Stimulated activated naive CD4-positive, alpha-beta T cell (primary cell): Measurements from ENCODE around the gene SCGB1D2.
"Not testable (repeated sequence)": the region's sequence is repeated elsewhere in the genome, so short reads cannot be mapped to it uniquely, and the experiment has no call there.

Experiments used
- DNase-seq, 6 experiments: peaks; one replicate each; lab custom pipeline; 2025; lab: John Stamatoyannopoulos, UW

SCGB1D2 gene

GRCh38 chr11:62242021-62242420 lies at the start of gene SCGB1D2:
TSS of gene SCGB1D2 (plus strand) at chr11:62242239. CDS start at chr11:62242308, 69 bp downstream.
- DNase-seq = no peak

GRCh38 chr11:62193952-62194351 lies 48.1 kb upstream of the SCGB1D2 start:
- DNase-seq = no peak

- DNase-seq = not testable (repeated sequence)
Measured at GRCh38 chr11:62195010-62195409, 47.0 kb upstream of the SCGB1D2 start.

- no peak for DNase-seq
Measured at GRCh38 chr11:62195945-62196344, 46.1 kb upstream of the SCGB1D2 start.

GRCh38 chr11:62197400-62197799 lies 44.6 kb upstream of the SCGB1D2 start:
- not testable (repeated sequence) for DNase-seq

- DNase-seq = no peak
Measured at GRCh38 chr11:62201376-62201775, 40.7 kb upstream of the SCGB1D2 start.

- DNase-seq = no peak
Measured at GRCh38 chr11:62202910-62203309, 39.1 kb upstream of the SCGB1D2 start.

- no peak for DNase-seq
Measured at GRCh38 chr11:62204430-62204829, 37.6 kb upstream of the SCGB1D2 start.

- no peak for DNase-seq
Measured at GRCh38 chr11:62205441-62205840, 36.6 kb upstream of the SCGB1D2 start.

- not testable (repeated sequence) for DNase-seq
Measured at GRCh38 chr11:62206276-62207066, 35.6 kb upstream of the SCGB1D2 start.

- no peak for DNase-seq
Measured at GRCh38 chr11:62208785-62209144, 33.3 kb upstream of the SCGB1D2 start.

GRCh38 chr11:62217191-62217748 lies 24.8 kb upstream of the SCGB1D2 start:
- no peak for DNase-seq

GRCh38 chr11:62221498-62221897 lies 20.5 kb upstream of the SCGB1D2 start:
- DNase-seq = no peak

- no peak for DNase-seq
Measured at GRCh38 chr11:62223095-62223494, 18.9 kb upstream of the SCGB1D2 start.

- no peak for DNase-seq
Measured at GRCh38 chr11:62233730-62234129, 8.3 kb upstream of the SCGB1D2 start.

GRCh38 chr11:62236187-62236586 lies 5.9 kb upstream of the SCGB1D2 start:
- DNase-seq = no peak

GRCh38 chr11:62237499-62237898 lies 4.5 kb upstream of the SCGB1D2 start:
- no peak for DNase-seq

- no peak for DNase-seq
Measured at GRCh38 chr11:62238151-62238550, 3.9 kb upstream of the SCGB1D2 start.

GRCh38 chr11:62241095-62241494 lies 944 bp upstream of the SCGB1D2 start:
- DNase-seq = no peak

- DNase-seq = no peak
Measured at GRCh38 chr11:62245271-62245753, 3.3 kb downstream of the SCGB1D2 start.

GRCh38 chr11:62251698-62252097 lies 9.7 kb downstream of the SCGB1D2 start:
- DNase-seq = no peak

- DNase-seq = no peak
Measured at GRCh38 chr11:62253999-62254542, 12.0 kb downstream of the SCGB1D2 start.

- DNase-seq = no peak
Measured at GRCh38 chr11:62256281-62256680, 14.2 kb downstream of the SCGB1D2 start.
